RWPE1 (cell line): Measurements from ENCODE around the gene HDAC8.
A peak's percentile ranks its signal among the peaks of the same experiment; 100 is the strongest.
"Not testable (repeated sequence)": the region's sequence is repeated elsewhere in the genome, so short reads cannot be mapped to it uniquely, and the experiment has no call there.

Source experiments
- CTCF ChIA-PET: fragments of 350-600 bp; sonication (Branson Sonifier 250); formaldehyde crosslinking; extraction: SDS; loops from one replicate; lab custom pipeline; 2021; lab: Yijun Ruan, JAX
- POLR2A ChIA-PET: fragments of 400-600 bp; formaldehyde crosslinking; extraction: SDS; loops from one replicate; lab custom pipeline; 2020; ENCODE audit warnings: antibody characterized with exemption; ENCODE audit not compliant: low non-redundant PET; lab: Yijun Ruan, JAX
- DNase-seq: peaks from one replicate; pipeline ENCODE4 v3.0.0; 2012; ENCODE audit warnings: low spot score
- H3K27ac ChIP-seq: fragments of 450-650 bp; 2 replicates; pipeline ENCODE4 v1.5.1; 2017
- CTCF ChIP-seq: fragments of 450-650 bp; conservative IDR thresholded peaks from 2 replicates; pipeline ENCODE4 v1.5.1; 2017; ENCODE audit warnings: low read depth, mild to moderate bottlenecking

Gene HDAC8

GRCh38 chrX:72568406-72569092 lies 4.1 kb downstream of the HDAC8 start:
- H3K27ac ChIP-seq: no peak overlapping the region
- TF ChIP-seq CTCF: no peak
- ChIA-PET POLR2A (no interaction called here), CTCF (no interaction called here)
- no peak for DNase-seq

- DNase-seq: no peak
- no peak for TF ChIP-seq CTCF
- CTCF ChIA-PET: no interaction called here
- H3K27ac ChIP-seq: no peak overlapping the region
- POLR2A ChIA-PET: no interaction called here
Measured at GRCh38 chrX:72566448-72566847, 6.2 kb downstream of the HDAC8 start.

GRCh38 chrX:72559655-72560054 lies 13.0 kb downstream of the HDAC8 start:
- POLR2A ChIA-PET, H3K27ac ChIP-seq, CTCF ChIA-PET, DNase-seq: not testable (repeated sequence)

- CTCF ChIA-PET: no interaction called here
- TF ChIP-seq CTCF: no peak
- H3K27ac ChIP-seq: peak overlapping the region; percentile 31; the same call in 1 of the 2 replicates
- POLR2A ChIA-PET: no interaction called here
- DNase-seq: peak; percentile 30
Measured at GRCh38 chrX:72554448-72555140, 18.0 kb downstream of the HDAC8 start.

GRCh38 chrX:72552443-72552842 lies 20.2 kb downstream of the HDAC8 start:
- CTCF ChIA-PET, DNase-seq, POLR2A ChIA-PET, H3K27ac ChIP-seq: not testable (repeated sequence)

GRCh38 chrX:72545990-72546389 lies 26.7 kb downstream of the HDAC8 start:
- ChIA-PET POLR2A (no interaction called here), CTCF (no interaction called here)
- no peak for TF ChIP-seq CTCF
- no peak overlapping the region for H3K27ac ChIP-seq
- no peak for DNase-seq

- peak; percentile 1 for DNase-seq
- H3K27ac ChIP-seq: no peak overlapping the region
- ChIA-PET CTCF (interaction anchor here (0.6 kb wide), 1 partner anchor 264 kb away, joined by 4 read pairs; no protein-coding TSS in a partner anchor), POLR2A (no interaction called here)
- TF ChIP-seq CTCF: 0 out of 2 replicates have a peak, but pooled peaks have one; percentile 12
Measured at GRCh38 chrX:72540318-72540717, 32.3 kb downstream of the HDAC8 start.
